NCI-H1417 treated with DMSO at 0.1 percent for 48 hours (cell line): ENCODE measurements around the gene EPHA1.
"Not testable (repeated sequence)": the region's sequence is repeated elsewhere in the genome, so short reads cannot be mapped to it uniquely, and the experiment has no call there.

Experiments
- DNase-seq: peaks from one replicate; lab custom pipeline; 2025; lab: John Stamatoyannopoulos, UW

Gene EPHA1

DNA sequence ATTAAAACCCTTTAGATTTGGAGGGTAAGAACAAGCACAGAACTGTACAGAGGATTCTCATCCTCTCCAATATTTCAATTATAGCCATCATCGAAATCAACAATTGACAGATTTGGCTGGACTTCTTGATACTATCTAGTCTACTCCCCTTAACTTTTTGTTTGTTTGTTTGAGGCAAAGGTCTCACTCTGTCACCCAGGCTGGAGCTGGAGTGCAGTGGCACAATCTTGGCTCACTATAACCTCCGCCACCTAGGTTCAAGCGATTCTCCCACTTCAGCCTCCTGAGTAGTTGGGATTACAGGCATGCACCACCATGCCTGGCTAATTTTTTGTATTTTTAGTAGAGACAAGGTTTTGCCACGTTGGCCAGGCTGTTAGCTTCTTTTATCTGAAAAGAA is 6.4 kb downstream of the EPHA1 start:
- DNase-seq: not testable (repeated sequence)

DNA sequence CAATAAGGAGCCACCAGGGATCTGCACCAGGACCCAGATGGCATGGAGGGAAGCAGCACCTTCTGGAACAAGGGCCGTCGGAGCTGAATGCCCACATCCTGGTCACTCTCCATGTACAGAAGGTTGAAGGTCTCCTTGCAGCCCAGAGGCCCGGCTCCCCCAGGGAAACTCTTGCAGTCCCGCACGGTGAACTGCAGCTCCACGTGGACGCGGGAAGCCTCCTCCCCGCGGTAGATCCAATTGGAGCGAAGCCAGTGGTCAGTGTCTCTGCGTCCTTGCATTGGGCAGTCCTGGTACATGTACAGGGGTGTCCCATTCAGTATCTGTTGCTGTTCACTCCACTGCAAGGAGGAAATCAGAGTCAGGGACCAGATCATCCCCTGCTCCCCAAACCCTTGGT is 7.4 kb downstream of the EPHA1 start:
- DNase-seq: no peak

DNA sequence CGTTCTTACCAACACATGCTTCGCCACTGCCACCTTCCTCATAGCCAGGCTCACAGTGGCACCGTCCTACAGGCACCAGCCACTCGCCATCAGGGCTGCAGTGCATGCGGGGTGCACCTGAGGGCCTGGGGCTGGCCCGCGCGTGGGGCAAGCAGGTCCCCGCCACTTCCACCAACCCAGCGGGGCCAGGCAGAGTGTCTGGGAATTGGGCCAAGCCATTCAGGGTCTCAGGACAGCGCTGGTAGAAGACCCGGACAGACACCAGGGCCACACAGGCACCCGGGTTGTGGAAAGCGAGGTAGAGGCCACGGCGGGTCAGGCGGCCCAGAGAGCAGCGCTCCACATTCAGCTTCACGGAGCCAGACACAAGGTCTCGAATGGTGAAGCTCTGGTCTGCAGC is 9.0 kb downstream of the EPHA1 start:
- no peak for DNase-seq

DNA sequence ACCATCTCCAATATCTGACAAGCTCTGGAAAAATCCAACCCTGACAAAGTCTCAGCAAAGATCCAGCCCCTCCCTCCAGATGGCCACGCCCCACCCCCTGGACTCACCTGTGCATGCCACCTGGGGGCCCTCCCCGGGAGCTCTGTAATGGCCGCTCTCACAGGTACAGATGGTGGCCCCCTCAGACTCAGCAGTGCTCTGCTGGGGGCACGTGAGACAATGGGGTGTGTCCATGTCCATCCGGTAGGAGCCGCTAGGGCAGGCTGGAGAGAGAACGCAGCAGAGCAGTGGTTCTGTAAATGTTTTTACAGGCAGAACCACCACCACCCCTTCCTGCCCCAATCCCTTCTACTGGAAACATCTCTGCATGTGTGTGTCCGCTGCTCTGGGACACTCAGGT is 9.5 kb downstream of the EPHA1 start:
- DNase-seq: no peak

DNA sequence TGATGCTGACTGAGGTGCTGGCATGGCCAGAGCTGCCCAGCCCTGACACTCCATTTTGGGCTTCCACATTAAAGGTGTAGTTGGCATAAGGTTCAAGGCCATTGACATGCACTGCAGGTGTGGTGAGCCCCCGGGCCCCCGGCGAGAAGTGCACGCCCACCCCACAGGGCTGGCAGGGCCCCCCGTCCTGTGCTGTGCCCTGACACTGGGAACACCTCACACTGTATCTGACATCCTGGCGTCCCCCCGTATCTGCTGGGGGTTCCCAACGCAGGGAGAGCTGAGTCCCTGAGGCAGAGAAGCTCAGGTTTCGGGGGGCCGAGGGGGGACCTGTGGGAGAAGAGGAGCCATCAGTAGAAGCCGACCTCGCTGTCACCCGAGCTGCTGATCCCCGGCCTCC is 10.0 kb downstream of the EPHA1 start:
- DNase-seq: no peak

DNA sequence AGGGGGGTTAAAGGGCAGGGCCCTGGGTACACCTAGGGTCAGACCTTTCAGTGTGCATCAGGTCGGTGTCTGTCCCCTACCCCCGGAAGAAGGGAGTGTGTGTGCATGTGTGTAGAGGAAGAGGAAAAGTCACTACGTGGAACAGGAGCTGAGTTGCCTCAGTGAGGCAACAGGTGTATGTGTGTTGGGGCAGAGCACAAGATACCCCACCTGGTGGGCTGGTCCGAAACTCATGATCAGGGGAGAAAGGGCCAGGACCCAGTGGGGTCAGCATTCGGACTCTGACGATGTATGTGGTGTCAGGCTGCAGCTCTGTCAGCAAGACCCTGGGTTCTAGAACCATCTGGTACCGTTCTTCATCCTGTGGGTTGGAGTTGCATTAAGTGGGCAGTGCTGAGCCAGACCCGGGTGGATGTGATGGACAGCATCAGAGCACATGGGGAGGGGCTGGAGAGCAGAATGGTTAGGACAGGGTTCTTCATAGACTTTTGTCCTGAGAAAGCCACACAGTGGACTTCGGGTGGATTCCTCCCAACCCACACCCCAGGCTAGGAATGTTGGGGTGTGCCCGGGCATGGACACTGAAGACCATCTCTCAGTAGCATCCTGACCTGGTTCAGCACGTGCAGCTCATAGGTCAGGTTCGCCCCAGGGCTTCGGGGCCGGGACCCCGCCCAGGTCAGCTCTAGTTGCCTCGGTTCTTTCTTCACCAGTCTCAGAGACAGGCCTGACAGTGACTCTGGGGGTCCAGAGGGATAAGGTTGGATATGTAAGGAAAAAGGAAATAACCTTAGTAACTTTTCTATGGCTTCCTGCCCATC is 10.7 kb downstream of the EPHA1 start:
- no peak for DNase-seq

DNA sequence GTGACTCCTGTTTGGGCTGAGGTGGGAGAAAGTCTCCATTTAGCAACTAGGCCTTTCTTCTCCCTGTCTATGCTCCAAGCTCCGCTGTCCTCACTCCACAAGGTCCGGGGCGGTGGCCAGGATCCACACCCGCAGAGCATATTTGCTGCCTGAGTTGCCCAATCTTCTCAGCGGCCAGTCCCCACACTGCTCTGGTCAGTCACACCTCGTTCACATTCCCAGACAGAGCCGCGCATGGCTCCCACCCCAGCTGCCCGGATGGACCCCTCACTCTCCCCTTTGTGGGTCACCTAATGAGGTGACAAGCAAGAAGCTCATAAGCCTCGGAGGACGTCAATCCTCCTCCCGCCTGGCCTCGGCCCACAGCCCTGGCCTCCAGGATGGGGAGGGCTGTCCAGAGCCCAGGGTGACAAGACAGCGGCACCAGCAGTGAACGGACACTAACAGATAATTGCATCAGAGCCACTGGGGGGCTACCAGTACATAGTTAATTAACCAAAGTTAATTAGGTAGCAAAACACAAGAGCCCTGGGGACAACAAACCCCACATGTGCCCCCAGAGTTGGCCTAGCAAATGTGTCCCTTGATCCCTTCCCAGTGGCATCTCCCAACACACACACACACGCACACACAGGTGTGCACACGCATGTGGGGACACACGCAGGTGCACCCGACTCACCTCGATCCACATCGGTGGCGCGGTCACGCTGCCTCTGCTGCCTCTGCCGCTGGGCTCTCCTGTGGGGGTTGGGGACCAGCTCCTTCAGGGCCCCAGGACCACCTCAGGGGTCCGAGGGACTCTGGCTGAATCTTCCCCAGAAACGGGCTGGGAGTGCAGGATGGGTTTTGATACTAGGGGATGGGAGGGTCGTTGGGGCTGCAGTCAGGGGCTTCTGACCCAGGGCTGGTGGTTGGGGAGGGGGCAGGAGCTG is 11.8 kb downstream of the EPHA1 start:
- DNase-seq: no peak

DNA sequence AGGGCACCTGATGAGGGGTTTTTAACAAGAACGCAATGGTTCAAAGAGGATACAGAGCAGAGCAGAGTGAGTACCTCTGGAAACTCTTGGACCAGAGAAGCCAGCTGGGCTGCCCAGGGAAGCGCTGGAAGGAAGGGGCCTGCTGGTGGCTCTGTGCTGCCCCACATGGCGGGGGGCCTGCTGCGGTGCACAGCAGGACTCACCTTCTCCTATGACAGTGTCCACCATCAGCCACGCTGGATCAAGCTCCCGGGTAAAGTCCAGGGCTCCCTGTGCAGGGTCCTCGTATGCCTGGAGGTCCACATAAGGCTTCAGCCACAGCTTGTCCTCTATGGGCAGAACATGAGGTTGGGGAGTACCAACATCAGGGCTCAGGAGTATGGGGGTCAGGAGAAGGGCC is 12.5 kb downstream of the EPHA1 start:
- DNase-seq: no peak

DNA sequence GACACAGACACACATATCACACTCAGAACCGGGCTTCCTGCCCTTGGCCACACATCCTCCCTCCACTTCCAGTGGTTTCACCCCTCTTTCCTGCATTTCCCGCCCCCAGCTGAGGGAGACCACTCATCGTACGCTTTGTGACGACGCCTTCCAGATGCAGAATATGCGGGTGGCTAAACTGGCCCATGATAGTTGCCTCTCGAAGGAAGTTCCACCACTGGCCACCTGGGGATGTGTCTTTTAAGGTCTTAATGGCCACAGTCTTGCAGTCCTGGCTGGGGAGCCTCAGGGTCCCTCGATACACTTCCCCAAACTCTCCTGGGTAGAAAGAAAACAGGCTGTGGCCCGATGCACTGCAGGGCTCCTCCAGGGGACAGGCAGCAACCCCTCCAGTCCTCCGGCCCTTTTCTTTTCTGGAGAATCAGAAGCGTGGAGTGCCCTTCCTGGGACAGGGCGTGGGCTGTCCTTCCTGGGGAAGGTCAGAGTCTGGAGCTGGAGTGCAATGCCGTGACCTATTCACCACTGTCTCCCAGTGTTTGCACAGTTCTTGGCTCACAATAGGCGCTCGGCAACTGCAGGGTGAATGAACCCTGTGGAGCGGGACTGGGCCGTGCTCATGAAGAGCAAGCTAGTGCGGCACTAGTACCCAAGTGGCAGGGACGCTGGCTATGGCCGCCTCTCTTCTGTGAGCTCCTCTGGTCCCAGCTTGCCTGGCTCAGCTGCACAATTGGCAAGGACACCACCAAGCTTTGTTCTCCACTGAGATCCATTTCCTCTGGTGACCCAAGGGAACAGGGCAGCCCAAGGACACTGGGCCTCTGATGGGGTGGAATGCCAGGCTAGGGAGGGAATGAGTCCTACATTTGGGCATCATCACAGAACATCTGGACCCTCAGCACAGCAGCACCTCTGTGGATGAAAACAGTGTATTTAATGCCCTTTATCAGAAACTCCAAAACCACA is 13.2 kb downstream of the EPHA1 start:
- no peak for DNase-seq

DNA sequence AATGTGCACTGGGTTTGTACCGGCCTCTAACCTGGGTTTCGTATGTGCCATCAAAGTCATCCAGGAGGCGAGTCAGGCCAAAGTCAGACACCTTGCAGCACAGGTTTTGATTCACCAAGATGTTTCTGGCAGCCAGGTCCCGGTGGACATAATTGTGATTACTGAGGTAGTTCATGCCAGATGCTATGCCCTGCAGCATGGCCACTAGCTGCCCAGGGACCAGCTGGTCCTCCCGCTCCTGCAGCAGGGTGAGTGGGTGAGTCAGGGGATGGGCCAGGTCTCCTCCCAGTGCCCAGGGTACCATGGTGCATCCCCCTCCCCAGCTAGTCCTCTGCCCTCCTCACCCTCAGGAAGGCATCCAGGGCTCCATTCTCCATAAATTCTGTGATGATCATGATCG is 13.9 kb downstream of the EPHA1 start:
- DNase-seq: no peak

DNA sequence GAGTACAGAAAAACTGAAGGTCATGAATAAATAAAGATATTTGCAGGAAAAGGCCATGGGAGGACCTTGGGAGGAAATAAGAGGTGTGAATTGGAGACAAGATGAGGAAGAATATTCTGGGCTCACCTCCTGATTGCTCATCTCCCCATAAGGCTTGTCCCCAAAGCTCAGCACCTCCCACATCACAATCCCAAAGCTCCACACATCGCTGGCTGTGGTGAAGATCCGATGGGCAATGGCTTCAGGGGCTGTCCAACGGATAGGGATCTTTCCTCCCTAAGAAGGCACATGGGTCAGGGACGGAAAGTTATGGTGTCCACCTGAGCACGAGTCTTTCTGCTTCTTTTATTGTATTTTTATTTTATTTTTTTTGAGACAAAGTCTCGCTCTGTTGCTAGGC is 14.6 kb downstream of the EPHA1 start:
- no peak for DNase-seq

DNA sequence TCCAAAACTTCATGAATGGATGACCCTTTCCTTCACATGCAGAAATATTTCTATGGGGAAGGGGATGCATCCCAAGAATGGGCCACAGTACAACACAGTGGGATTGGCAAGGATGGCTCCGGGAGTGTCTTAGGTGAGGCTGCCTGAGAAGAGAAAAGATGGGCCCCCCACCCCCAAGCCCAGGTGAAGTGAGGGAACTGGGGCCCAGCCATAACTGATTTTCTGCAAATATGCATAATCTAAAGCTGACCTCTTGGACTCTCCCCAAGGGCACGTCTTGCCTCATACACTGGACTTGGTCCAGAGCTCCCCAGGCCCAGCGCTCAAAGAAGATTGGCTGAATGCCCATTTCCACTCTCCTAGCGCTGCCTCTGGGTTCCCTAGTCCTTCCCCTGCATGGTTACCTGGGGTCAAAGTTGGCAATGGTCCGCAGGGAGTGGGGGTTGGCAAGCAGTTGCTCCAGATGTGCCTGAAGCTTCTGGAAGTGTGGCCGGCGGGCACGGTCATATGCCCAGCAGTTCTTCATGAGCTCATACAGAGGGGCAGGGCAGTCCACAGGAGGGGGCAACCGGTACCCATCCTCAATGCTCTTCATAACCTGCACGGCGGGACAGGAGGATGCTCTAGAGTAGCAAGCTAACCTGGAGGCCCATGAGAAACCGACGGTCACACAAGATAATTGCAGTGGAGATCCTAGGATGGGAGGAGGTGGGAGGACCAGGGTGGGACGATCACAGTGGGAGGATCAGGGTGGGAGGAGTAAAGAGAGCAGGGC is 15.2 kb downstream of the EPHA1 start:
- no peak for DNase-seq

DNA sequence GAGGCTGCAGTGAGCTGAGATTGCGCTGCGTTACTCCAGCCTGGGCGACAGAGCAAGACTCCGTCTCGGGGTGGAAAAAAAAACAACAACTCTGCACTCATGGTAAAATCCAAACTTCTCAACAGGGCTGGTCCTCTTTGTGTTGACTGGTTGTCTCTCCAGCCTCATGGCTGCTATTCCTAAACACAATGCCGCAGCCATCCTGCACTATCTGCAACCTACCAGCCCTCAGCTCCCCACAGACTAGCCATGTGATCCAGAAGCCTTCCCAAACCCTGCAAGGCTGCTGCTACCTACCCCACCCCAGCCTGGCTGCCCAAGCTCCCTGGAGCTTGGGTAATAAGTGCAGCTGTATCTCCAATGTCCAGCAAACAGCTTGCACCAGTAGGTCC is 15.8 kb downstream of the EPHA1 start:
- DNase-seq: no peak

DNA sequence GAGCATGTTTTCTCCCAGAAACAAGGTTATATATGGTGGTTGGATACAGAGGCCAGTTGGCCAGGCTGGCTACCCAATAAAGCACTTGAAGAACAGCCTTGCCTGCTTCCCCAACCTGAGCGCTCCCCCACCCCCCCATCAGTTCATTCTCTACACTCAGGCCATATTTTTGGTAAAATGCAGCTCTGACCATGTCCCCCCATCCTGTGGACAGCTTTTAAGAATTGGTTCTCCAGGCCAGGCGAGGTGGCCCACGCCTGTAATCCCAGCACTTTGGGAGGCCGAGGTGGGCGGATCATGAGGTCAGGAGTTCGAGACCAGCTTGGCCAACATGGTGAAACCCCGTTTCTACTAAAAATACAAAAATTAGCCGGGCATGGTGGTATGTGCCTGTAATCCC is 16.2 kb downstream of the EPHA1 start:
- not testable (repeated sequence) for DNase-seq

DNA sequence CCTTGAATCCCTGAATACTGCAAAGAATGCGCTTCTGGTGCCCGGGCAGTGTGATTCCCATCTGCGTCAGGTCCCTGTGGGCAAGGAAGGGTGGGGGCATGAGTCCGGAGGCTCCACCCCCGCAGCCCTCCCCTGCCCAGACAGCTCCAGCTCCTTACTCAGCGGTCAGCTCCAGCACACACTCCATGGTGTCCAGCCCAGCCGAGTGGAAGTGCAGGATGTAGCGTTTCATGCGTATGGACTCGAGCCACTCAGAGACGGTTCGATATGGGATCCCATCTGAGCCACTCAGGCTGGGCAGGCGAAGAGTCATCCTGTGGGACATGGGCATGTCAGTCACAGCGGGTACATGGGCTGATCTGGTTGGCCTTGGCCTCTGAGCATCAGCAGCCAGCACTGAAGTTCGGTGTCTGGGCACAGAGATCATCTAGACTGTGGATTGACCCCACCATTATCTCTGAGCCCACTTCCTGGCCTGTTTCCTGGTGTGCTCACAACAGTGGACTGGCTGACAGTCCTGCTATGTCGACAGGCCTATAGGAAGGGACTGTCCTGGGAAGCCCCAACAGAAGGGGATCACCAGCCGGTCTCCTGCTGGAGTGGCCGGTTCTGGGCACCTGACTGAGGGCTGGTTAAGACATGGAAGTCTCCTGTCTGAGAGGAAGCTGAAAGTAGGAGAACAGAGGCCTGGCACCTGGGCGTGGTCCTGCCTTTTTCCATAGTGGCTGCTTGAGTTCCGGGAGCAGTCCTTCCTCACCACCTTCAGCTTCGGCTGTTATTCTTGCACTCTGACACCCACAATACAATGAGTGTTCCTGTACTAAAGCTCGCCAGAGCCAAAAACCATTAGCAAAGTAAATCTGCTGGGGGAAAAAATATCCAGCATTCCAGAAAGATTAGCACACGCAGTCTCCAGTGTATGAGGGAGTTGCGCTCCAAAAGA is 16.9 kb downstream of the EPHA1 start:
- no peak for DNase-seq

DNA sequence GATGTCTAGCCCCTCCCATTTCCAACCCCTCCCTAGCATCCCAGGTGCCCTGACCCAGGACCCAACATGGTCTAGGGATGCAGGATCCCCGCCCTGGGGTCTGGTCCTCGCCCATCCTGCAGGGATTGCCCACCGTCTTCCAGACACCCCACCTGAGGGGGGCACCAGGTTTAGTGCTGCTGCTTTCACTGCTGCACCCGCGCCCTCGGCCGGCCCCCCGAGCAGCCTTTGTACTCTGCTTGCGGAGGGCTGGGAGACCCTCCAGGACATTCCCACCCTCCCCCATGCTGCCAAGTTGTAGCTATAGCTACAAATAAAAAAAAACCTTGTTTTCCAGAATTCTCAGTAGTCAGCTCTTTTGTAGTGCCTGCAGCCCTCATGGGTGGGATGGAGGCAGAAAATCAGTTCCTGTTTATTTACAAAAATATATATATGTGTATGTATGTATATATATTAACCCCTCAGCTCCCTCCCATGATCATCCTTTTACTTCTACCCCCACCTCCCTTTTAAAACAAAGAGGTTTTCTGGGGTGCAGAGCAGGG is 17.8 kb downstream of the EPHA1 start:
- no peak for DNase-seq

DNA sequence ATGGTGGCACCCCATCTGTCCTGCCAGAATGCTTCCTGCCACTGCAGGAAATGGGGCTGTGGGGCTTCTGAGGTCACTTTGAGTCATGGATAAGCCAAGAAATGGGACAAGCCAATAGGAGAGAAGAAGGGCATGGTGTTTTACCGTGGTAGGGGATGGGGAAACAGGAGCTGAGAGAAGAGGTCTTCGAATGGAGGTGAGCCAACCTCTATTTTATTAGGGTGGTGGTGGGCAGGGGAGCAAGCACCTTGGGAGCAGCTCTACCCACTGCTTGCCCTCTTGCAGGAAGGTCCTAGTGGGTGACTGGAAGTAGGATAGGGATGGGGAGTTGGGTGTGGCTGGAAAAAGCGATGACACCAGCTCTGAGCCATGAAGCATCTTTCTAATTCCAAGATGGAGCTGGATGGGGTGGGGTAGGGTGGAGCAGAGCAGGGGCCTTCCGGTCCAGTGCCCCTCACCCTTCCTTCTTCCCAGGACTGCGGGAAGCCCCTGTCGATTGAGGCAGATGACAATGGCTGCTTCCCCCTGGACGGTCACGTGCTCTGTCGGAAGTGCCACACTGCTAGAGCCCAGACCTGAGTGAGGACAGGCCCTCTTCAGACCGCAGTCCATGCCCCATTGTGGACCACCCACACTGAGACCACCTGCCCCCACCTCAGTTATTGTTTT is 18.4 kb downstream of the EPHA1 start:
- DNase-seq: no peak

DNA sequence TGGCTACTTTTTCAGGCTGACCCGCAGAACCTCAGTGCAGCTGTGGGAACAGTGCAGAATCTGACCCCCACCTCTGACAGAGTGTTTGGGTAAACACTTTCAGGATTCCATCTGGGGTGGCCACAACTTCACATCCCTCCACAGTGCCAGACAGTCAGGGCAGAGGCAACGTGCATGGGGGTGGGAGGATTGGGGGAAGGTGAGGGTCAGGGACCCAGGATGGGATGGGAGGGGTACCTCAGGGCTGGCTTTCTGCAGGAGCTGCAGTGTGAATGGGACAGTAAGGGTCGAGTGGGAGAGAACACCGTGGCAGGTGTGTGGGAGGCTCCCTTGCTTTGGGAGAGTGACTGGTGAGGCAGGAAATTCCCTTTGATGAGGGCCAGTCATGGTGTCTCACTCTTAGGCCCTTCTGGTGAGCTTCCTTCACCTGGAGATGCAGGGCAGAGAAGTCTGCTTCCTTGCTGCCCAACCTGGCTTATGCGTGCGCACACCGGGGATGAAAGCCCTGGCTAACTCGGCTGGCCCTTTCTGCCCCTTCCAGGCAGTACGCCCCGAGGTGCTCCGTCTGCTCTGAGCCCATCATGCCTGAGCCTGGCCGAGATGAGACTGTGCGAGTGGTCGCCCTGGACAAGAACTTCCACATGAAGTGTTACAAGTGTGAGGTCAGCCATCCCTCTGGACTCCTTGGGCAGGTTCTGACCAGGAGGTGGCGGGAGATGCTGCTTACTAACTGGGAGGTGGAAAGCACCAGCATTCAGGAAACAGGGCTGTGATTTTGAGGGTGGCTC is 19.1 kb downstream of the EPHA1 start:
- no peak for DNase-seq
